Vagina (tissue), 2 donors: Measurements from ENCODE around the gene CRISPLD2.

ENCODE experiments used
- CTCF ChIP-seq, 3 experiments: fragments of 450-650 bp in 2 of 3; fragments of 200-600 bp in 1 of 3; sonication (generic) in 1 of 3; IDR thresholded peaks; one replicate each; pipeline ENCODE4 v1.5.1; 2017 to 2019; ENCODE audit warnings: antibody characterized with exemption in 3 of 3, mild to moderate bottlenecking in 2 of 3, moderate library complexity in 2 of 3
- POLR2A ChIP-seq, 2 donors: fragments of 450-650 bp; IDR thresholded peaks; one replicate each; pipeline ENCODE4 v1.6.1; 2017; ENCODE audit warnings: antibody characterized with exemption in 2 of 2, mild to moderate bottlenecking in 2 of 2, moderate library complexity in 2 of 2

- TF ChIP-seq CTCF (IDR thresholded peaks at IDR 0.05): no peak
- TF ChIP-seq POLR2A (IDR thresholded peaks at IDR 0.05): no peak
Observed at GRCh38 chr16:84919708-84920107, 99.9 kb downstream of the CRISPLD2 start.
